ENCODE data around the gene GAL3ST1.

DNA sequence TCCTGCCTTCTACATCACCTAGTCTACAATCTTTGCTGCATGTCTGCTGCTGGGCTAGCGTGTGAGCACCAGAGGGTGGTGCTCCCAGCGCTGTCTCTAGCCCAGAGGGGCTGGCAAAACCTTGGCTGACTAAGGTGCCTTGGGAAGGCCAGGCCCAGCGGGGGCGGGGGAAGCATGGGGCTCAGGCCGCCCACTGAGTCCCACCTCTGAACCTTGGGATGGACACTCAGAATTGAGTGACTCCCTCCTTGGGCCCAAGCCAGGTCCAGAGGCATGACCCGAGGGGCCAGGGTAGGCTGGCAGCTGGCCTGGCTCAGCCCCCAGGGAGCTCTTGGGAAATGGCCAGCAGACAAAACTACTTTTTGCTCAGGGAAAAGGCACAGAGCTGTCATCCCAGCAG is 7.6 kb upstream of the GAL3ST1 start:
- TF ChIP-seq POLR2A (IDR thresholded peaks at IDR 0.05; ENCODE audit: borderline replicate concordance, extremely low read depth, insufficient read depth, insufficient read length) (no peak), EZH2phosphoT487 (IDR thresholded peaks at IDR 0.05; ENCODE audit: borderline replicate concordance) (no peak)
- TF ChIP-seq, protein P1, sequence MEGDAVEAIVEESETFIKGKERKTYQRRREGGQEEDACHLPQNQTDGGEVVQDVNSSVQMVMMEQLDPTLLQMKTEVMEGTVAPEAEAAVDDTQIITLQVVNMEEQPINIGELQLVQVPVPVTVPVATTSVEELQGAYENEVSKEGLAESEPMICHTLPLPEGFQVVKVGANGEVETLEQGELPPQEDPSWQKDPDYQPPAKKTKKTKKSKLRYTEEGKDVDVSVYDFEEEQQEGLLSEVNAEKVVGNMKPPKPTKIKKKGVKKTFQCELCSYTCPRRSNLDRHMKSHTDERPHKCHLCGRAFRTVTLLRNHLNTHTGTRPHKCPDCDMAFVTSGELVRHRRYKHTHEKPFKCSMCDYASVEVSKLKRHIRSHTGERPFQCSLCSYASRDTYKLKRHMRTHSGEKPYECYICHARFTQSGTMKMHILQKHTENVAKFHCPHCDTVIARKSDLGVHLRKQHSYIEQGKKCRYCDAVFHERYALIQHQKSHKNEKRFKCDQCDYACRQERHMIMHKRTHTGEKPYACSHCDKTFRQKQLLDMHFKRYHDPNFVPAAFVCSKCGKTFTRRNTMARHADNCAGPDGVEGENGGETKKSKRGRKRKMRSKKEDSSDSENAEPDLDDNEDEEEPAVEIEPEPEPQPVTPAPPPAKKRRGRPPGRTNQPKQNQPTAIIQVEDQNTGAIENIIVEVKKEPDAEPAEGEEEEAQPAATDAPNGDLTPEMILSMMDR (IDR thresholded peaks at IDR 0.05 in 2 of 3, conservative IDR thresholded peaks at IDR 0.05 in 1 of 3; ENCODE audit: borderline replicate concordance in 1 of 3, insufficient read depth in 1 of 3, low read depth in 2 of 3, low read length in 2 of 3): no peak
